Motor neuron (in vitro differentiated cells): ENCODE measurements around the gene IL5RA. TPM values are rescaled to one million over a fixed set of nuclear protein-coding genes. Genes with fewer than 3 reads are reported as not detected.
A peak's percentile ranks its signal among the peaks of the same experiment; 100 is the strongest.

ENCODE experiments used
- ATAC-seq, 8 experiments: fragments of 200-7000 bp; cut with Tn5 transposase; replicated peaks in 6 of 8; 2 replicates each; pipeline ENCODE4 v1.8.0; 2021; ENCODE audit warnings: mild to moderate bottlenecking in 8 of 8, moderate library complexity in 8 of 8
- H3K27ac ChIP-seq, 2 donors: fragments of 250-450 bp; sonication (Bioruptor Pico); 2 replicates each; pipeline ENCODE4 v1.9.0; 2021; ENCODE audit warnings: antibody characterized with exemption in 2 of 2, mild to moderate bottlenecking in 2 of 2, moderate library complexity in 1 of 2
- H3K4me1 ChIP-seq, 2 donors: fragments of 250-450 bp; sonication (Bioruptor Pico); replicated peaks in 1 of 2; 2 replicates each; pipeline ENCODE4 v1.6.1; 2021; ENCODE audit warnings: antibody characterized with exemption in 2 of 2, mild to moderate bottlenecking in 2 of 2, moderate library complexity in 1 of 2
- H3K4me3 ChIP-seq, 5 donors: fragments of 250-450 bp; sonication (Bioruptor Pico); 2 replicates each; pipeline ENCODE4 v1.9.0; 2021; ENCODE audit warnings: antibody characterized with exemption in 5 of 5, mild to moderate bottlenecking in 5 of 5, moderate library complexity in 4 of 5
- WGBS, 10 experiments: fragments of 450-650 bp; shearing (Covaris generic); methylation state at CpG; one replicate each; pipeline ENCODE4 v1.0.0; 2022; 5-methylcytosine and 5-hydroxymethylcytosine counted together
- in situ Hi-C, 9 experiments: fragments of 400-800 bp; cut with MboI; loops; one replicate each; pipeline ENCODE4 v1.15.0; 2021; ENCODE audit warnings: low sequenced_read_pairs in 9 of 9, low pct_unique_long_range_greater_than_20kb in 2 of 9; ENCODE audit not compliant: unreplicated experiment in 9 of 9
- total RNA-seq, 8 experiments: library from RNA; unstranded; fragments of 300-600 nt; gene quantifications; 2 replicates each; pipeline versions ENCODE4 v1.2.3 to v1.2.4, GENCODE V29; 2022

IL5RA gene
- total RNA-seq, 8 experiments from 2014 or later, result 0.05 to 1.00 (median 0.17) TPM; not detected in 1

DNA sequence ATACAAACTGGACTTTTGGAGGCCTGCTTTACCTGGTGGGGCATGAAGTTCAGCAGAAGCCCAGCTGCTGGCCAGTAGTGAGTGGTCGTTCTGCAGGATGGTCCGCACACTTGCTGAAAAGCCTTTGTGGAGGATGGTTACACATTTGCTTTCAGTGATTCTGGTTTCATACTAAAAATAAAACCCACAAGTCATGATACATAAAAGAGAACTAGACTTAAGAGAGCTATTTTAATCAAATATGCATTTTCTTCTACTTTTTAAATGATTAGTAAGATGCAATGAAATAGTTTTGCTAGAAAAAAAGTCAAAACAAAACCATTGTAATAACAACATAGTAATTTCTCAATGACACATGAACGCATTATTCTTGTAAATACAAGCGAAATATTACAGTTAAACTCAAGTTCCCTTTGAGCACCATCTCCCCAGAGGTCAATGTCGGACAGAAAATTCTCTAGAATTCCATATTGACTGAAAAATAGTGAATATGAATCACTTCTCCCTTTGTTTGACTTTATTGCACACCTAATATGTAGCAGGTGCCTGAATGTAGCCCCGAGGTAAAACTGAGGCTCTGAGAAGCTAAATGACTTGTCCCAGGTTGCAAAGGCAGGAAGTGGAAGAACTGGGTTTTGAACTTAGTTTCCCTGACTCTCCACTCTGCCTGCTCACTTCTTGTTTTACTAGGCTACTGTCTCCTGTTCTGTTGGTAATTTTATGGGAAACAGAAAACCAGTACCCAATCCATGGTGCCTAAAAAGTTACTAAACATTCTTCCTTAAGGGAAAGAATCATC lies 8.3 kb downstream of the IL5RA start:
- ATAC-seq, result no peak
- no peaks in the 10 kb centered on the region for H3K4me1 ChIP-seq
- H3K4me3 ChIP-seq, result no peak overlapping the region
- H3K27ac ChIP-seq, result no peak overlapping the region
- 8 to 100% (median 73%) methylated on average over 2 to 6 of the region's 6 CpGs for WGBS, 10 experiments
- in situ Hi-C loops, result no loop called here

DNA sequence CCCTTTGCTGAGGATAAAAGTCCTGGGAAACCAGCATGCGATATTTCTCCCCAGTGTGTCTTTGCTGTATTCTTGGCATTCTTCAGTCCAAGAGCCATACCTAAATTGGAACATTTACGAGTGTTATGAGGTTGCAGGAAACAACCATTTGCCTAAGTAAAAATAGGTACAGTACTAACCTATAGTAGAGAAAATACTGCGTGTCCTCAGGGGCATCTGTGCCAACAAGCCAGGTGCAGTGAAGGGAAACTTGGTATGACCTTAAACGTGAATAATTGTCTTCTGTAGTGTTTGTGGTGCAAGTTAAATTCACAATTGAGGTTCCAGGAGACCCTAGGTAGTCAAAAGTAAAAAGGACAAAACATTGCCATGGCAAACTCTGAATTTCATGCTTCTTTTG lies 12.2 kb downstream of the IL5RA start:
- in situ Hi-C loops, result no loop called here
- no peak overlapping the region for H3K4me3 ChIP-seq
- no peaks in the 10 kb centered on the region for H3K4me1 ChIP-seq
- H3K27ac ChIP-seq, result no peak overlapping the region
- 10 to 90% (median 54%) methylated on average over 1 to 4 of the region's 4 CpGs; no CpG with 5 or more reads in 4 of the 10 experiments for WGBS, 10 experiments
- ATAC-seq, result no peak

DNA sequence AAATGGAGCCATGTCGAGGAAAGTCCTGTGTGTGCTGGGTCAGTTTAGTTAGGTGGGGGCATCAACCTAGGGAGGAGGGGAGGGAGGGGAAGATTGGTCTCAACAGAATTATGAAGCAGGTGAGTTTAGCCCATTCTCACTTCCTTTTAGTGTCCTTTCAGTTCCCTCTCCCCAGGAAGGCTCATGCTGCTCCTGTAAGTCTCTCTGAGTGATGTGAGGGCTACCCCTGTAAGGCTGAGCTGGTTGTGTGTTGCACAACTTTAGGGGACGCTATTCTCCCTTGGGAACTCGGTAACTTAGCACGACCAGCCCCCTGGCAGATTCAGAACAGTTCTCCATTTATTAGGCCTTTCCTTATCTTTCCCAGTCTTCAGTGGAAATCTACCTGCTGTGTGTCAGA lies 21.2 kb downstream of the IL5RA start:
- H3K4me1 ChIP-seq, result peaks cover 0 to 7% of the 10 kb centered on the region in 2 donors
- no peak for ATAC-seq
- H3K4me3 ChIP-seq, result no peak overlapping the region
- no peak overlapping the region for H3K27ac ChIP-seq
- WGBS, 10 experiments, result 0 to 94% (median 50%) methylated on average over 1 to 4 of the region's 4 CpGs; no CpG with 5 or more reads in 5 of the 10 experiments
- in situ Hi-C loops, result no loop called here

DNA sequence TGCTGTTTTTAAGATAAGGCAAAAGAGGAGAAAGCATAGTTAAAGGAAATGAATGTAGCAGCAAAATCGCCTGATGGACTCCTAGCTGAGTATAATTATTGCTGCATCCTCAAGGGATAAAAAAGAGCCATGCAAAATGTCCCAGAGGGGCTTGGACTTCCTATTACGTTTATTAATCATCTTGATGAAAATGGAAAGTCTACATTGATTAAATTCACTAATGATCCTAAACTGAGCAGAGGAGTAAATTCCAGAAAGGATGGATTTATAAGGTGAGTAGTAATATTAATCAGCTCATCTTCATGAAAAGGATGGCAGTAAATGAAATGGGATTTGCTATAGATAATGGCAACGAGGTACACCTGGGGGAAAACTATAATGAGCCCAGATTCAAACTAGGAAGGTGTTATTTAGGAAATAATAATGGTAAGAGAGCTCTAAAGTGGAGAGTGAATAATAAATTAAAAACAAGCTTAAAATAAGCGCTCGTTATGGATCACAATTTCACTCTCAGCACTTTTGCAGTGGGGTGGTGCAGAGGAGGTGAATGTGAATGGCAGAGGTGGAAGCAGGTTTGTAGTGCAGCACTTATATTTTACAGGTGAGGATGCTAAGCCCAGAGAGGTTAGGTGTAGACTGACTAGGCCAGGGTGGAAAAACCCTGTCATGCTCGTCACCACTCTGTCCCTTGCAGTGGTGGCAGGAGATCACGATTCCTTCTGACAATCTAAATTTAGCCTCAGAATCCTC lies 22.3 kb downstream of the IL5RA start:
- ATAC-seq, result peak in 2 of 8 experiments; percentile 32 to 44
- in situ Hi-C loops, result no loop called here
- WGBS, 10 experiments, result 20 to 79% (median 54%) methylated on average over 4 to 7 of the region's 7 CpGs; no CpG with 5 or more reads in 1 of the 10 experiments
- no peak overlapping the region for H3K27ac ChIP-seq
- peaks cover 0 to 7% of the 10 kb centered on the region in 2 donors for H3K4me1 ChIP-seq
- no peak overlapping the region for H3K4me3 ChIP-seq

DNA sequence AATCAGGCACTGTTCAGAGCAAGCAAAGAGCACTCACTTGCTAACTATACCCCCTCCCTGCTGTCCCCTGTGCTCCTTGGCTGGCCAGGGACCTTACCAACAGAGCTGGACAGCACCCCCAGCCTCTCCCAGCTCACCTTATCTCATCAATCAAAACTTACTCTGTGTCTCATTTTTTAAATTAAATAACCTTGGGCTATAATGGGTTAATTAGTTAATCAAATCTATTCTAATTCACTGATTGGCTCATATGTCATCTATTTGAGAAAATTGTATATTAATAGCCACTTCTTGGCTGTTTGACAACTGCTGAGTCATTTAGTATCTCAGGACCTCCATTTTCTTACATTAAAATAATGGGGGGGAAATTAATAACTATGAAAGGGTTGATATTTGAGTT lies 22.9 kb downstream of the IL5RA start:
- no peak overlapping the region for H3K4me3 ChIP-seq
- peaks cover 0 to 7% of the 10 kb centered on the region in 2 donors for H3K4me1 ChIP-seq
- in situ Hi-C loops, result no loop called here
- ATAC-seq, result peak in 2 of 8 experiments; percentile 22 to 36
- H3K27ac ChIP-seq, result no peak overlapping the region

DNA sequence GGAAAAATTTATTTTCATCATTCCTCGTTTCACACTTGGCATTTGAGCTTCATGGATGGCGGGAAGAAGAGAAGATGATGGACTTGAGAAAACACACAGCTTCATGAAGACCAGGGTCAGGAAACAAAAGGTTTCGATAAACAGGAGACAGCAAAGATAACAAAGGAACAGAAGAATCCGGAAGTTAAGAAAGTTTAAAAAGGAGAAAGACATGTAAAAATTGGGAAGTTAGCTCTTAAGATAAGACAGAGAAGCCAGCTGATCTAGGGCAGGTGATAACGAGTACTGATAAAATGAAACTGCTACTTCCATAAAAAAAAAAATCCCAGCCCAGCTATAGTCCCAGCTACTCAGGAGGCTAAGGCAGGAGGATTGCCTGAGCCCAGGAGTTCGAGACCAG lies 23.9 kb downstream of the IL5RA start:
- in situ Hi-C loops, result no loop called here
- ATAC-seq, result no peak
- WGBS, 10 experiments, result 0 to 100% (median 79%) methylated on average over 1 to 6 of the region's 6 CpGs
- Histone ChIP-seq H3K4me1 (peaks cover 0 to 7% of the 10 kb centered on the region in 2 donors), H3K27ac (no peak overlapping the region), H3K4me3 (no peak overlapping the region)

DNA sequence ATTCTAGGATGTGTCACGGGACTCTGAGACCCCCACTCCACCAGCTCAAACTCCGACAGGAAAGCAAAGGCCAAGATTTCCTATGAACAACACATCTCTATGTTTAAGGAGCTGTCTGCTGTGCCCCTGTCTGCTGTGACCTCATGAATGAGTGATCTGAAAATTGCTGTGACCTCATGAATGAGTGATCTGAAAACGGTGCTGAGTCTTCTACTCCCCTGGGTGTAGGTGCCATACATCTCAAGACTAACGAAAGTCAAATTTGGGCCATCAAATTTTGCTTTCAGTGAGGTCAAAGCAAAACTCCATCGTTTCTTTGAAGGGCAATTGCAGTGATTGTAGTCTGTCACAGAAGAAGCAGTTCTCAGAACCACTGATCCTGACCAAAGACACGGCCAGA lies 24.4 kb downstream of the IL5RA start:
- H3K27ac ChIP-seq, result no peak overlapping the region
- WGBS, 10 experiments, result 0 to 87% (median 68%) methylated on average over 1 to 6 of the region's 6 CpGs; no CpG with 5 or more reads in 2 of the 10 experiments
- H3K4me3 ChIP-seq, result no peak overlapping the region
- no peak for ATAC-seq
- peaks cover 0 to 7% of the 10 kb centered on the region in 2 donors for H3K4me1 ChIP-seq
- in situ Hi-C loops, result no loop called here

DNA sequence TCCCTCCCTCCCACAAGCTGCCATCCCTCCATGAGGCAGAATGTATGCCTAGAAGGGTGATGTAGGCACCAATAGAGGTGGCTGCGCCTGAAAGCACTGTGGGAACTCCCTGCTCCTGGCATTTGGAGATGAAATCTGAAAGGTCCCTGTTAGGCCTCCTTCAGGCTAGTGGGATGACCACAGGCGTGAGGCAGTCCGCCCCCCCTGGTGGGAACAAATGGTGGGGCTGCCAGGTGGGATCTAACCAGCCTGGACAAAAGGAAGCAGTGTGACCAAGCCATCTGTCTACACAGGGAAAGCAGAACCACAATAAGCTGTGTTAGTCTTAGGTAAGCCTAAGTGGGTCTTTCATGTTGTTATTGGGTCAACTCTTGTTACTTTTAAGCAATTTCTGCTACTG lies 25.3 kb downstream of the IL5RA start:
- Histone ChIP-seq H3K4me1 (peaks cover 0 to 7% of the 10 kb centered on the region in 2 donors), H3K4me3 (no peak overlapping the region), H3K27ac (no peak overlapping the region)
- in situ Hi-C loops, result no loop called here
- WGBS, 10 experiments, result 0 to 100% (median 0%) methylated on average over 1 to 2 of the region's 3 CpGs; no CpG with 5 or more reads in 7 of the 10 experiments
- no peak for ATAC-seq

DNA sequence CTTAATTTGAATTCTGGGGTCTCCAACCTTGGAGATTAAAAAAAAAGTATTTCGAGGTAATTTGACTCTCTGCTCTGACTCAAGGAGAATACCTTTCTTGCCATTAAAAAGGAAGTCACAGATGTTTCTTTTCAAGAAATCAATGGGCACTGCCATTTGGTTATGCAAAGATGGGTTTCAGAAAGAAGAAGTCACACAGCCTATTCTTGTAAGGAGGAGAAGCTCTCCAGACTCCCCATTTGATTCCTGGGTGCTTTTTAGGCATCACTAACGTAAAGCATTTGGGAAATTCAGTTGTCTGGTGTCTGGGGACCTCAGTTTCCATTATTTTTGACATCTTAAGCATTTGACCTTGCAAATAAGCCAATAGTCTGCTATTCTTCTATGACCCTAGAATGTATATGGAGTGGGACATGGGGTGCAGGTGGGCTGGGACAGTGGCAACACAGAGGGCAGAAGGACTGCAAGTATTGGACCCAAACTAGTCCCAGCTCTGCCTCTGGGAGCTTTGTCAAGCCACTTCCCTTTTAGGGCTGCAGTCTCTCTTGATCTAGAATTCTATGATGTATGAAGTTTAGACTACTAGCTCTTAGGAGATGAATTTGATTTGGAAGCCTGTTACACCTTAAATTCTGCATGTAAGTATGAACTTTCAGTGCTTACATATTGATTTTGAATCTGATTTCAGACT lies 27.8 kb downstream of the IL5RA start:
- Histone ChIP-seq H3K27ac (no peak overlapping the region), H3K4me1 (peaks cover 0 to 3% of the 10 kb centered on the region in 2 donors), H3K4me3 (no peak overlapping the region)
- no peak for ATAC-seq
- in situ Hi-C loops, result no loop called here
- WGBS, 10 experiments, result 0 to 100% (median 47%) methylated on average over 1 to 2 of the region's 2 CpGs; no CpG with 5 or more reads in 1 of the 10 experiments

DNA sequence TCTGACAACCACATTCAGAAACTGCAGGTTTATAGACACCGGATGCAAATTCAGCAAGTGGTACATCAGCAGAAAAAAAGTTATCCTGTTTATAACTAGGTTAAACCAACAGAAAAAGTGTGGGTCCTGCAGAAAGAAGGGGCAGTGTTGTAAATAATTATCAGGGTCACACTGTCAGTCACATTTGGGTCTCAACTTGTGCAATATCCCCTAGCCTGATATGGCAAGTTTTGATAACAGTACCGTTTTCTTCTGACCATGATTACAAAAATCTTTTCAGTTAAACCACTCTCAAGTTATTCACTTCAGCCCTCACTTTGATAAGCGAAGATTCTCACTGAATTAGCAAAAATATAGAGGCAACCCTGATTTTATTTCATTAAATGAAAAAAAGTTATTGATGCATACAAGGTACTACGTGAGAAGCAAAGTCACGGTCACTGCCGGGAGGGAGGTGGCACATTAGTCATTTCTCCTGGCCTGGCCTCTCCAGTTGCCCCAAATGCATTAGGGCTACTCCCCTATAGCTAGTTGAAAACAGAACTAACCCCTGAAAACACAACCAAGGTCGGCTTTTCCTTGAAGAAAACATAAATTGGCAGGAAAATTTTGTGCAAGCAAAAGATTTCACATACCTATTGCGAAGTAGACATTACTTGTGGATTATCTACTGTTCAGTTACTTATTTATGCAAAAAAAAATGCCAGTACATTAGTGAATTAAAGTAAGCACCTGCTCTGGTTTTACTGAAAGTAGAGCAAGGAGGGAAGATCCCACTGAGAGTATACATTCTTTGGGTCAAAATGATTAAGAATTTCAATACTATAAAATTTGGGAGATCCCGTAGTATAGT lies 28.6 kb downstream of the IL5RA start:
- H3K4me1 ChIP-seq, result no peaks in the 10 kb centered on the region
- in situ Hi-C loops, result no loop called here
- ATAC-seq, result no peak
- 21 to 100% (median 79%) methylated on average over 1 to 9 of the region's 9 CpGs for WGBS, 10 experiments
- no peak overlapping the region for H3K27ac ChIP-seq
- no peak overlapping the region for H3K4me3 ChIP-seq

DNA sequence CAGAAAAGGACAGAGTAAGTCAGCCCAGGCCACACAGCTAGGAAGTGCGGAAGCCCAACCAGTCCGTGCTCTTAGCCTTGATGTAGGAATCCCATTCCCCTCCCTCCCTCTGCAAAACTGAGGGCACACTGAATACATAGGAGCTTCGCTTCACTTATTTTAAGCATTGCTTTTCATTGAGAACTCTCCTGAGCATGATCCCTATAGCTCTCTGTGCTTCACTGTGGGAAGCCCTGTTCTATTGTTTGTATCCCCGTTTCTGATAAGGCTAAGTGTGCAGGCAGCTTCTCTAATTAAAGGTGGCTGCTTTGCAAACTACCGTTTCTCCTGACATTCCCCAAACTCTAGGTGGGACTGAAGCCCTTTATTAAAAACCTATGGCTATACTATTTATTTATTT lies 29.9 kb downstream of the IL5RA start:
- H3K27ac ChIP-seq, result no peak overlapping the region
- 0 to 80% (median 48%) methylated on average over 1 to 5 of the region's 5 CpGs for WGBS, 10 experiments
- H3K4me3 ChIP-seq, result no peak overlapping the region
- in situ Hi-C loops, result no loop called here
- ATAC-seq, result no peak
- no peaks in the 10 kb centered on the region for H3K4me1 ChIP-seq

DNA sequence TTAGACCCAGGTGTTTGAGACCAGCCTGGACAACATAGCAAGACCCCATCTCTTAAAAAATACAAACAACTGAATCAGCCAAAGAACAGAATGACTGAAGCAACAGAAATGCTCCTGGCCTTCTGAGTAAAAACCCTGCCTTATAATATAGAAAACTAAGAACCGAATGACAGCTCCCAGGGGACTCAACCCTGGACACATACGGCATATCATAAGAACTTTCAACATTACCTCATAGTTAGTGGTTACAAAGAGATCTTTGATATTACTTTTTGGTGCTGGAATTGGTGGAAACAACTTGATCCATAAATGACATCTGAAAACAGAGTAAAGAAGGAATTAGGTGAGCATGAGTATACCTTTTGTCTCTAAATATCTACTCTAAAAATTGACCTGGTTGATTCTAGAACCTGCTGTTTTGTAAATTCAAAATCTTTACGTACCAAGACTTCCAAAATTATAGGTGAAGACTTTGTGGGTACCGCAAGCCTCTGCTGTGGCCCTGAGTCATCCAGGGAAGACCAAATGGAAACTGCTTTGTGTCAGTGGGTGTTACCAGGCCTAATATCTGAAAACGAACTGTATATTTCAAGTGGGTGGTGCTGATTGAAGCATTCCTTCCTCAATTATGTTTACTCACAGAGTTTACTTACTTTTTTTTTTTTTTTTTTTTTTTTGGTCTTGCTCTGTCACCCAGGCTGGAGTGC lies 35.5 kb downstream of the IL5RA start:
- WGBS, 10 experiments, result 24 to 100% (median 82%) methylated on average over 2 to 5 of the region's 5 CpGs
- no peak overlapping the region for H3K27ac ChIP-seq
- ATAC-seq, result no peak
- in situ Hi-C loops, result no loop called here
- no peak overlapping the region for H3K4me3 ChIP-seq
- H3K4me1 ChIP-seq, result no peaks in the 10 kb centered on the region
